Measurements from ENCODE around the gene GPBAR1.
A peak's percentile ranks its signal among the peaks of the same experiment; 100 is the strongest.
"Not testable (repeated sequence)": the region's sequence is repeated elsewhere in the genome, so short reads cannot be mapped to it uniquely, and the experiment has no call there.

GPBAR1 gene

GRCh38 chr2:218266316-218266979, 5.6 kb downstream of the GPBAR1 start:
- DNase-seq (ENCODE audit: low read depth in 3 of 3, low spot score in 1 of 3) = no peak

- DNase-seq (ENCODE audit: low read depth in 3 of 3, low spot score in 1 of 3) = no peak
Observed at GRCh38 chr2:218267259-218267658, 6.4 kb downstream of the GPBAR1 start.

GRCh38 chr2:218269900-218270720, 9.3 kb downstream of the GPBAR1 start, which contains the start of the genes AAMP and PNKD:
Gene AAMP, minus strand, starts transcription at chr2:218270137. Its CDS starts 51 bp downstream, at chr2:218270086.
Gene PNKD, plus strand, starts transcription at chr2:218270519. Its CDS starts 17 bp downstream, at chr2:218270536.
- peak; percentile 99 to 100 (median 100) for DNase-seq (ENCODE audit: low read depth in 3 of 3, low spot score in 1 of 3)

- DNase-seq (ENCODE audit: low read depth in 3 of 3, low spot score in 1 of 3) = no peak
Observed at GRCh38 chr2:218270721-218271486, 10.1 kb downstream of the GPBAR1 start.

GRCh38 chr2:218271487-218271797, 10.6 kb downstream of the GPBAR1 start:
- no peak for DNase-seq (ENCODE audit: low read depth in 3 of 3, low spot score in 1 of 3)

GRCh38 chr2:218271865-218272530, 11.2 kb downstream of the GPBAR1 start:
- DNase-seq (ENCODE audit: low read depth in 3 of 3, low spot score in 1 of 3) = no peak

GRCh38 chr2:218272531-218273212, 11.9 kb downstream of the GPBAR1 start:
- DNase-seq (ENCODE audit: low read depth in 3 of 3, low spot score in 1 of 3) = peak; percentile 52 to 68 (median 63)

- DNase-seq (ENCODE audit: low read depth in 3 of 3, low spot score in 1 of 3) = not testable (repeated sequence)
Observed at GRCh38 chr2:218273214-218273907, 12.5 kb downstream of the GPBAR1 start.

GRCh38 chr2:218273908-218274249, 13.1 kb downstream of the GPBAR1 start:
- DNase-seq (ENCODE audit: low read depth in 3 of 3, low spot score in 1 of 3) = no peak

GRCh38 chr2:218274586-218274985, 13.8 kb downstream of the GPBAR1 start:
- DNase-seq (ENCODE audit: low read depth in 3 of 3, low spot score in 1 of 3) = no peak

GRCh38 chr2:218275371-218276072, 14.7 kb downstream of the GPBAR1 start:
- no peak for DNase-seq (ENCODE audit: low read depth in 3 of 3, low spot score in 1 of 3)

- DNase-seq (ENCODE audit: low read depth in 3 of 3, low spot score in 1 of 3) = no peak
Observed at GRCh38 chr2:218276986-218277755, 16.4 kb downstream of the GPBAR1 start.

- DNase-seq (ENCODE audit: low read depth in 3 of 3, low spot score in 1 of 3) = no peak
Observed at GRCh38 chr2:218277921-218278320, 17.1 kb downstream of the GPBAR1 start.

- DNase-seq (ENCODE audit: low read depth in 3 of 3, low spot score in 1 of 3) = no peak
Observed at GRCh38 chr2:218278531-218279360, 17.9 kb downstream of the GPBAR1 start.

- no peak for DNase-seq (ENCODE audit: low read depth in 3 of 3, low spot score in 1 of 3)
Observed at GRCh38 chr2:218280260-218280870, 19.6 kb downstream of the GPBAR1 start.

GRCh38 chr2:218281449-218281848, 20.6 kb downstream of the GPBAR1 start:
- no peak for DNase-seq (ENCODE audit: low read depth in 3 of 3, low spot score in 1 of 3)

All from stimulated activated CD4-positive, alpha-beta T cell treated with anti-CD3 and anti-CD28 coated beads, TNF-alpha, amount 100 ng/mL, for 1 hour (primary cell).